GM19324 (cell line): ENCODE data around the gene TNFRSF11A.

Experiments used
- ATAC-seq: cut with Tn5 transposase; IDR thresholded peaks from one replicate; pipeline ENCODE4 v1.9.1; 2021; ENCODE audit warnings: mild to moderate bottlenecking, moderate library complexity; ENCODE audit not compliant: unreplicated experiment, low FRiP score

Gene TNFRSF11A

GRCh38 chr18:62324917-62325805, at the start of gene TNFRSF11A:
TSS of gene TNFRSF11A (plus strand) at chr18:62325310. CDS start at chr18:62325353, 43 bp downstream.
- ATAC-seq = peak; percentile 76

DNA sequence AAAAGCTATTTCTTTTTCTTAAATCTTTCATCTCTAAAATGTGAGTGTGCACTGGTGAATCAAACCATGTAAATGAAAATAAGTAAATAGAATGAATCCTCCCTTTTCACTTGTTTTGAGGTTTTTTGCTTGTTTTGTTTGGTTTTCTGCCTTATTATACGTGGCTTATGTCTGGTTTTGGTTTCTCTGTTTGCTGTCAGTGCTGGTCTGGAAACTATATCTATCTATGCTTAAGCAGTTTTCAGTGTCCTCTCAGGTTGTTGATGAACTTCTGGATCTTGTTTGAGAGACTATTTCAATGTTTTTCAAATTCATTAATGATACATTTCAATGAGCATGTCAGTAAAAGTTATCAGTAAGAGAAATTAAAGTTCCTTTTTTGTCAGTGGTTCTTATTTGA, 48.1 kb upstream of the TNFRSF11A start:
- ATAC-seq = no peak

- no peak for ATAC-seq
These were observed 45.5 kb upstream of the TNFRSF11A start for GRCh38 chr18:62279561-62279960.

DNA sequence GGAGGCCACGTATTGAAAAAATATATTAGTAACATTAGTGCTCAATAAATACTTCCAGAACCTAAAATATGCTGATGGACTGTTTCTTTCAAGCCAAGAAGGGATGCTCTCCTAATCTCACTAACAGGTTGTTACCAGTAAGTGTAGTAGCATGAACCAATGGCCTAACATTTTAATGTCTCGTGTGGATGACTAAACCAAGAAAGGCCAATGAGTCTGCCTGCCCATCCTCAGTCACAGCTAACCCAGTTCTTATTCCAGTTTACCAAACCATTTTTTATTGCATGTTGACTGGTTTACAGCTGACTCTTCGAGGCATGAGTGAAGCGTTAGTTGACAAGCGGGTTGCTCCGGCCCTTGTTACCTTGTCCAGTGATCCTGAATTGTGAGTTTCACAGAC, 45.1 kb upstream of the TNFRSF11A start:
- no peak for ATAC-seq

- no peak for ATAC-seq
These were observed 44.3 kb upstream of the TNFRSF11A start for GRCh38 chr18:62280786-62281185.

DNA sequence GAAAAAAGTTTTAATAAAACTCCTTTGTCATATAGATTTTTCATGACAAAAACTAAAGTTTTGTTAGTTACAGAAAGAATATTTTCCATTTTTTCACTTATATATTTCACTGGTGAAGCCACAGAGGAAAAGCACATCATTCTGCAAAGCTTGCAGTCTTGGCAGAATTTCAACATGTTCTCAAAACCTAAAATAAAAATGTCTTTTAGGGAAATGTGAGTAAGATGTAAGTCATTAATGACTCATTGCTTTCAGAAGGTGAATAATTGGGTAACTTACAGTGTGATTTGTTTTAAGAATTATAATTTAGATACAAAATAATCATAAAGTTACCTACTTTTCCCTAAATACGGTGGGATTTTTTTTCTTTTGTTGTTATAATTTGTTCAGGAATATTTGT, 43.4 kb upstream of the TNFRSF11A start:
- ATAC-seq = no peak

DNA sequence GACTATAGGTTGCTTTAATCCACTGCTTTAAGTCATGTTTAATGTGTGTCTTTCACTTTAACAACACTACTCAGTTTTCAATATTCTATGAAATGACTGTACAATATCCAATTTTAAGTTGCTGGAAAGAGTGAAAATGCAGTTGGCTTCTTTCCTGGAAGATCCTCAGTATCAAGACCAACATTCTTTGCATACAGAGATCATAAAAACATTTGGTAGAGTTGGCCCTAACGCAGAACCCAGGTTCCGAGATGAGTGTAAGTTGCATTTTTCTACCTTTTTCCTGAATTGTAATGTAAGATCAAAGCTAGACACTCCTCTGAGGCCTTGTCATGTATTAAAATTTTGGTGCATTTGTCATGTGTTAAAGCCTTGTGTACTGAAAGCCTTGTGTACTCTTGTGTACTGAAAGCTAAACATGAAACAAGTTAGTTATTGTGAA, 42.9 kb upstream of the TNFRSF11A start:
- ATAC-seq = no peak

DNA sequence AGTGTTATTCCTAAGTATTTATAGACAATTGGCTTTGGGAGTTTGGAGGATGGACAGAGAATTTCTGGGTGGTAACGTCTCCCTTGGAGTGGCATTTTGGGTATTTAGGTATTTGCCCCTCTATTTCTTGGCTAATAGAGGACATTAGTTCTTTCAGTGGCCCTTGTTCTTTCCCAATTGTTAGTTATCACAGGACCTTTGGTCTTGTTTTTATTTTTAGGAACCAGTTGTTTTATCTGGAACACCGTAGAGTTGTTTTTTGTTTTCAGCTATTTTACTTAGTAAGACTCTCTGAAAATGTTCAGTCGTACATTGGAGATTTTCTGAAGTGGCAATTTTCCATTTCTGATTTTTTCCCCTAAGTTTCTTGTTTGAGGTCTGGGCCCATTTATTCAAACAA, 40.5 kb upstream of the TNFRSF11A start:
- no peak for ATAC-seq

- no peak for ATAC-seq
These were observed 39.8 kb upstream of the TNFRSF11A start for GRCh38 chr18:62285281-62285680.

DNA sequence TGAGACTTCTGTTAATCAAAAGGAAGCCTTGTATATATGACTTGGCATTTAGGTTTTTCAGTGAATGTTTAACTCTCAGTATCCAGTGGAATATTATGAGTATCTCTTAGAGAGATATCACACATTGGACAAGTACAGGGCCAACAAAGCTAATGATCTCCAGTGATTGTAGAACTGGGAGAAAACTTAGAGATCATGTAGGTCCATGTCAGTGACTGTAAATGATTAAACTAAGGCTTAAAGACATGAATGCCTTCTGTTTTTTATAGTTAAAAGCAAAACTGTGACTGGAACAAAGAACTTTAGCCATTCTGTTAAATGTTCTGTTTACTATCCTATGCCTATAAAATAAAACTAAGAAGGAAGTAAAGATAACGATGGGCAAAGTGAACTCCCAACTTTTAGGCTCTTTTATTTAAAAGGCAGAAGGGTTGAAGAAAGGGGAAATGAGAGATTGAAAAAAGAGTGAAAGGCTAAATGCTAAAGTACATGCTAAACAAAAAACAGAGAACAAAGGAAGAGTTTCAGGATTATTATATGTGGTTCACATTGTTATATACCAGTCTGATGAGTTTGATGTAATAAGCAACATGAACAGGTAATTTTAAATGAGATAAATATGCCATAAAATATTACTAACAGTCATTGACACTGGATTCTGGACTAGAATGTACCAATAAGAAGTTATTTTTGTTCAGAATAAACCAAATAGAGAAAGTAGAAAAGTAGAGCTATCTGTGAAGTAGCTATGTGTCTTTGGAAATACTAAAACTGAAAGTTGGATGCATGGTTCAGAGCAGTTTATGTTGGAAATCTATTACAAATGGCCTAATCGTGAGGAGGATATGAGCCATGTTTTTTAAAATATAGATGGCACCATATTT, 37.1 kb upstream of the TNFRSF11A start:
- peak; percentile 43 for ATAC-seq

DNA sequence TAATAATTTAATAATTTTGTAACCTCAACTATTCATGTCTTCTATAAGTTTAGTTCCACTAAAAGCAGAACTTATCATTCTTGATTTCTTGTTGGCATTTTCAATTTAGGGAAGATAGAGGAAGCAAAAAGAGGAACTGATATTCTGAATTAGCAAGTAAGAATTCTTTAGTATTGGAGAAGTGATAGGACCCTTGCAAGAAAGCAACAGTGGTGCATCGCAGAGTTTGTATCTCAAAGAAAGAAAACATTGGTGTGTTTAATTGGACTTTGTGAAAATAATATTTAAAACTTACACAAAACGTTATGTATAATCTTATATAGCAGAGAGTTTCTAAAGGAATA, 36.5 kb upstream of the TNFRSF11A start:
- ATAC-seq = peak; percentile 25

DNA sequence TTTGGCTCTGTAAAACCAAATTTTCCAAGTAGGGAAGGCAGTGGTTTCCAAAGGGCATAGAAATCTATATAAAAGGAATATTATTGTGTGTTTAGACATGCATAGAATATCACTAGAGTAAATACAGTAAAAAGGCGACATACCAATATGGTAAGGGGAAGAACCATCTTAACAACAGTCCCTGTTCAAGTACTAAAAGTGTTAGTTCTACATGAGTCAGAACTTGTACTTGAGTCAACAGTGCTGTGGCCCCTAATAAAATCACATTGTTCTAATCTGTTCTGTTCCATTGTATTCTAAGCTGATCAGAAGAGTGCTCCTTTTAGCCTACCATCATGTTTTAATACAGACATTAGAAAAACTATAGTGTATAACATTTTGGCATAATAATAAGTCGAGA, 36.1 kb upstream of the TNFRSF11A start:
- no peak for ATAC-seq

DNA sequence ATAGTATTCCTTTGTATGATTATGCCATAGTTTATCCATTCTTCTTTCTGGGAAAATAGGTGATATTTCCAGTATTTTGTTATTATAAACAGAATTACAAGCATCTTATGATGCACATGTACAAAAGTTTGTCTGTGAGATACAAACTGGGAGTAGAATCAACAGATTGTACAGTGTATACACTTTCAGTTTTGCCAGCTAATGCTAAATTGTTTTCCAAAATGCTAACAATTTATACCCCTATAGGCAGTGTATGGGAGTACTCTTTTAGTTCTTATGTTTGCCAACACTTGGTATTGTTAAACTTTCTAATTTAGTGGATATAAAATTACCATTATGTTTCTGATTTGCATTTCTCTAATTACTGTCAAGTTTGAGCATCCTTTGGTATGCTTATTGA, 31.0 kb upstream of the TNFRSF11A start:
- ATAC-seq = no peak

DNA sequence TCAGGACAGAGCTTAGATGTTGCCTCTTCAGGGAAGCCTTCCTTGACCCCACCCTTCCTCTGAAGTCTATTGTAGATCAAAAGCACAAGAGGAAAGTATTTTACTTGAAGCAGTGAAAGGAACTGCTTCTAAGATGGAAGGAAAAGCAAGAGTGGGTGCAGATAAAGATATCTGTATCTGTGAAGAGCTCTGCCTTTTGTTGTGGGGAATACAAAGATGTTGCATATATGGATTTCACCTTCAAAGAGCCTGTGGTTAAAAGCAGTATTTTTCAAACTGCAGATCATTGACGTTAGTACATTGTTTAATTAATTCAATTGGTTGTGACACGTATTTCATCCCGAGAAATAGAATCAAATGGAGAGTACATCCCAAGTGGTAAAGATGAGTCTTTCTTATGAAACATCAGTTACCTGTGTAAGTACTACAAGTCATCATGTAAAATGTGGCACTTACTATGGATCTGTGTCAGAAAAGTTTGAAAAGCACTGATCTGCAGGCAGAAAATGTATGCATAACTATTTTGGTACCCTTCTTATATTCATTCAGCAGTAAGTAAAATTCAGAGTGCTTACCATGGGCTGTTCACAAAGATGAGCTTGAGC, 24.6 kb upstream of the TNFRSF11A start:
- no peak for ATAC-seq

- no peak for ATAC-seq
These were observed 23.8 kb upstream of the TNFRSF11A start for GRCh38 chr18:62301322-62301721.

DNA sequence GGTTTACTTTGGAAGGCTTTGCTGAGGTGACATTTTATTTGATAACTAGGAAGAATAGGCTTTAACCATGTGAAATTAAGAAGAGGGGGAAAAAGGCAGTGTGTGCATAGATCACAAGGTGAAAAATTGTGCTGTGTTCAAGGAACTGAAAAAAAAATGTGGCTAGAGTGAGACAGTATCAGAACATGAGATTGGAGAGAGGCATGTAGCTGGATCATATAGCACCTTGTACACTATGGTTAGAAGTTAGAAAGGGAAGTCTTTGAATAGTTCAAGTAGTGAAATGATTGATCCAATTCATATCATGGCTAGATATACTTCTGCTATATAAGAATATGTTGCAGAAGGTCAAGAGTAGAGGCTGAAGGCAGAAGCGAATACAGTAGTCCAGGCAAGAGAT, 12.3 kb upstream of the TNFRSF11A start:
- no peak for ATAC-seq

GRCh38 chr18:62318228-62319180, 6.6 kb upstream of the TNFRSF11A start:
- no peak for ATAC-seq

DNA sequence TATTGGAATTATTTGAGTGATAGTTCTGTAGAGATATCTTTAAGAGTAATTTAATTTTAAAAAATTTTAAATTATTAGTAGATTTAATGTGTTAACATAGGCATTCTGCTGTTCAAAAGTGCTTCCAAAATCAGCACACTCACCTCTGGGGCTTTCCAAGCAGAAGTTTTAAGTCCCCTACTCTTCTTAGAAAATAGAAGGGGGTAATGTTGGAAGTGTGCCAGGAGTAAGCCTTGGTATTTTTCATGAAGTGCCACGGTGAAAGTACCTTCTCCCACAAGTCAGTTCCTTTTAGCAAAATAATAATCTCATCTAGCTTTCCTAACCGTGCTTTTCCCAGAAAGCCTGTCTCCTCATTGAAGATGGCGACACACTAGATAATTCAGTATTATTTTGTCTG, 3.9 kb upstream of the TNFRSF11A start:
- no peak for ATAC-seq

GRCh38 chr18:62323483-62324180, 1.5 kb upstream of the TNFRSF11A start:
- ATAC-seq = no peak
